Naive thymus-derived CD8-positive, alpha-beta T cell (primary cell): Measurements from ENCODE around the gene PRKAR1A. TPM values are rescaled to one million over a fixed set of nuclear protein-coding genes. Genes with fewer than 3 reads are reported as not detected.

ENCODE experiments used
- ATAC-seq, 2 donors: fragments of 150-1000 bp; cut with Tn5 transposase in 1 of 2; sonication (Bioruptor Pico), chemical (Tn5 transposase) in 1 of 2; 1 replicate in 1 of 2; 2 replicates in 1 of 2; pipeline ENCODE4 v1.10.0; 2021; ENCODE audit warnings: mild to moderate bottlenecking in 2 of 2, moderate library complexity in 2 of 2
- POLR2A ChIA-PET: fragments of 350-600 bp; sonication (Branson Sonifier 250); formaldehyde crosslinking; loops from one replicate; lab custom pipeline; 2021; ENCODE audit warnings: antibody characterized with exemption; lab: Charles Lee
- DNase-seq, 10 donors: peaks; one replicate each; pipeline versions ENCODE4 v3.0.0 to v3.0.0-alpha.2; 2020 to 2022
- H3K27ac Mint-ChIP-seq, 10 donors: one replicate each; pipeline ENCODE4 v1.8.0; 2020 to 2022; ENCODE audit warnings: mild to moderate bottlenecking in 10 of 10, mixed read lengths in 10 of 10, moderate library complexity in 4 of 10, inconsistent platforms in 1 of 10
- H3K27me3 Mint-ChIP-seq, 5 donors: one replicate each; pipeline ENCODE4 v1.8.0; 2021 to 2022; ENCODE audit warnings: mixed read lengths in 5 of 5
- H3K36me3 Mint-ChIP-seq, 3 donors: one replicate each; pipeline ENCODE4 v1.8.0; 2020 to 2022; ENCODE audit warnings: mixed read lengths in 3 of 3, mild to moderate bottlenecking in 2 of 3, inconsistent platforms in 1 of 3
- H3K4me1 Mint-ChIP-seq, 4 donors: one replicate each; pipeline ENCODE4 v1.8.0; 2021 to 2022; ENCODE audit warnings: mixed read lengths in 4 of 4
- H3K4me3 Mint-ChIP-seq, 10 donors: one replicate each; pipeline ENCODE4 v1.8.0; 2020 to 2022; ENCODE audit warnings: mild to moderate bottlenecking in 10 of 10, mixed read lengths in 10 of 10, moderate library complexity in 6 of 10, inconsistent platforms in 1 of 10
- H3K9me3 Mint-ChIP-seq, 9 donors: one replicate each; pipeline ENCODE4 v1.8.0; 2020 to 2022; ENCODE audit warnings: mixed read lengths in 9 of 9, mild to moderate bottlenecking in 3 of 9, inconsistent platforms in 1 of 9, moderate library complexity in 1 of 9
- polyA plus RNA-seq, 3 donors: library from polyadenylated mRNA; unstranded; fragments of 300-500 nt; fragmentation: Illumina TruSeq; gene quantifications; one replicate each; pipeline ENCODE4 v1.2.3, GENCODE V29; 2021
- total RNA-seq, 8 experiments: library from RNA in 2 of 8; stranded (reverse) in 2 of 8; gene quantifications; one replicate each; pipeline ENCODE4 v1.2.3 and lab custom pipeline; 2021 to 2026

Gene PRKAR1A
- total and polyA plus RNA-seq, 5 experiments from 2014 or later: 145 to 203 (median 157) TPM

DNA sequence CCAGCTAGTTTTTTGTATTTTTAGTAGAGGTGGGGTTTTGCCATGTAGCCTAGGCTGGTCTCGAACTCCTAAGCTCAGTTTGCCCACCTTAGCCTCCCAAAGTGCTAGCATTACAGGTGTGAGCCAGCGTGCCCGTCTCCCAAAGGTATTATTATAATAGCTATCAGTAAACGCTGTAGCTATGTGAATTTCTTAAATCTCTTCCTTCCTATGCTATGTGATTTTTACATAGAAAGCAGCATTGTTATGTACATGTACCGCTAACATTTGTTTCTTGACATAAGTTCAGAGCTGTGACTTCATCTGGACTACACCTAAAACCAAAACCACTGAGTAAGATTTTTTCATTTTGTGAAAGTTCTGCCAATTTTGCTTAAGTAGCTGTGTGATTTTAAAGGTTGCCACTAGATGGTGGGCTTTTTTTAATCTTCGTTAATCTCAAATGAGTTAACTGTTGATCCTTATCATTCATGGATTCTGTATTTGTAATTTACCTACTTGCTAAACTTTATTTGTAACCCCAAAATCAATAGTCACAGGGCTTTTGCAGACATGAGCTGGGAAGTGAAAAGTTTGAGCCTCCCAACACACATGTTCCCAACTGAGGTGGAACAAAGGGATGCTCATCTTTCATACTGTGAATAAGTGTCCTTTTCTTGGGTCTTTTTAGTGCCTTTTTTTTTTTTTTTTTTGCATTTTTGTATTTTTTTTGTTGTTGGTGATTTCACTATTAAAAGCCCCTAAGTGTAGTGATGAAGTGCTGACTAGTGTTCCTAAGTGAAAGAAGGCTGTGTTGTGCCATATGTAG lies 21.9 kb downstream of the PRKAR1A start:
- Mint-ChIP-seq H3K4me3 (no peak overlapping the region), H3K9me3 (no peaks in the 10 kb centered on the region), H3K4me1 (peaks cover 0 to 3% (median 2%) of the 10 kb centered on the region in 4 donors), H3K36me3 (peaks cover 14 to 83% (median 20%) of the 10 kb centered on the region in 3 donors), H3K27ac (peak overlapping the region in 5 of 10 donors; percentile 22 to 60 (median 48)), H3K27me3 (no peaks in the 10 kb centered on the region)
- DNase-seq (no peak), ATAC-seq (no peak)
- POLR2A ChIA-PET: no interaction called here

DNA sequence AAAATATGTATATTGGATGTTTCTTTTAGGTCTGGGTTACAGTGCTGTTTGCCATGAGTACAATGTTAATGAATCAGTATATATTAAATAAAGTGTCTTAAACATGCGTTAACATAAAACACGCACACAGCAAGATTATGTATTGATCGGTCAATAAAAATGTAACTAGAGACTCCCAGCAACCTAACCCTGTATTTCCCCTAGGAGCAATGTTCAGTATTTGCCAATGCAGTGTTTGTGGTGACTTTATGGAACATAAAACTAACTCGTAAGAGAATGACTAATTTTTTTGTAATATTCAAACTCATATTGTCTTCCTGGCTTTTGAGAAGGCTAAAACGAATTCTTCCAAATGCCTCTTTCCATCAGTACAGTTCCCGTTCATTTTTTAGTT lies 22.5 kb downstream of the PRKAR1A start:
- no peak for DNase-seq
- Mint-ChIP-seq H3K4me1 (peaks cover 0 to 7% (median 5%) of the 10 kb centered on the region in 4 donors), H3K9me3 (no peaks in the 10 kb centered on the region), H3K36me3 (peaks cover 13 to 77% (median 21%) of the 10 kb centered on the region in 3 donors), H3K27me3 (no peaks in the 10 kb centered on the region), H3K4me3 (no peak overlapping the region), H3K27ac (peak overlapping the region in 3 of 10 donors; percentile 25 to 73 (median 40))
- ATAC-seq: no peak
- POLR2A ChIA-PET: no interaction called here

GRCh38 chr17:68535922-68536321 lies 23.7 kb downstream of the PRKAR1A start:
- ATAC-seq (no peak), DNase-seq (no peak)
- Mint-ChIP-seq H3K4me3 (no peak overlapping the region), H3K27ac (peak overlapping the region in 3 of 10 donors; percentile 5 to 19 (median 8)), H3K36me3 (peaks cover 4 to 67% (median 9%) of the 10 kb centered on the region in 3 donors), H3K9me3 (no peaks in the 10 kb centered on the region), H3K4me1 (peaks cover 0 to 7% (median 5%) of the 10 kb centered on the region in 4 donors), H3K27me3 (no peaks in the 10 kb centered on the region)
- POLR2A ChIA-PET: no interaction called here

DNA sequence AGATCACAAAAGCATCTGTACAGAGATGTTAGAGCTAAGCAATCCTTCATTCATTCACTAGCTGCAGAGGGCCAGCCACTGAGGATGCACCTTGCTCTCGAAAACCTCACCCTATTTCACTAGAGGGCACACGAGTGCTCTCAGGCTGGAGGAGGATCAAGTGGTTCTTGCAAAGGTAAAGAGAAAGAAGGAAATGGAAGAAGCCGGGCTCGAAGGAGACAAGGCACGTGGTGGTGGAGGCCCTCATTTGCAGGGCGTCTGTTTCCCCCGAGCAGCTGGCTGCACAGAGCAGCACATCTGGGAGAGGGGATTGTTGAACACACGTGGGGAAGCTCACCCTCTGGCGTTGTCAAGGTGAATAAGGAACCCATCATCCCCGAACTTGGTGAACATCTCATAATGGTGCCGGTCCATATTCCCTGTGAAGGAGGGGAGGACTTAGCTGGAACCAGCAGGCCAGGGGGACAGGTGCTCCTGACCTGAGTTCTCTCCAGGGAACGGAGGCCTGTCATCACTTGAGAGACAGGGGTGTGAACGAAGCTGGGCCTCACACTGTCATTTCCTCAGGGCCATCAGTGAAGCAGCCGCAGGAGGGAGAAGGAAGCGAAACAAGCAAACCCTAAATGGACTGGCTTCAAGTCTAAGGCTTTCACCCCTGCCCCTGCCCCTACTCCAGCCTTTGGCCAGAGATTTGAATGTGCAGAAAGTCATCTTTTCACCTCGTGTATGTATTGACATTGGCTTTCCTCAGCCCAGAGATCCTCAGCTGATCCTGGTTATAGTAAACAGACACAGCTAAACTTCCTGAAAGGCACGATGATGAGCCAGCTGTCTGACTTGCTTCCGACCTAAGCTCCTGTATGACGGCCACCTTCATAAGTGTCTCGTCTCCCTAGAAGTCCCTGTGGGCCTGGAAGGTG lies 27.6 kb downstream of the PRKAR1A start:
- ATAC-seq: peak in 1 of 2 donors; percentile 24

DNA sequence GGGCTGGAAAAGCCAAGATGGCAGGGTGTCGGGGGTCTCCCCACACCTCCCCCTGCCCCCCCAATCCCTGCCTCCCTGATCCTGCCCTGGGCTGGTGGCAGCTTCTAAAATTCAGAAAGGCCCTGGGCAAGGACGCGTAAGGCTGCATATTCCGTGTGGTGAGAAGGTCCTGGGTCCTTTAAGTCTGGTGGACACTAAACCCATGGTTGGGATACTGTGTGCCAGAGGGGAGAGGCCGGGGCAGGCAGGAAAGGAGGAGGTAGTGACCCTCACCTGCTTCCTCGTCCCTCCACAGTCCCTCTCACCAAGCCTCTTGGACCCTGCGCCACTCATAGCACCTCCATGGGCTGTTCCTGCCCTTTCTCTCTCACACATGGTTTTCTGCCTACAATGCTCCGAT lies 28.8 kb downstream of the PRKAR1A start:
- no peaks in the 10 kb centered on the region for H3K9me3 Mint-ChIP-seq
- POLR2A ChIA-PET: no interaction called here
- H3K27me3 Mint-ChIP-seq: no peaks in the 10 kb centered on the region
- H3K27ac Mint-ChIP-seq: peak overlapping the region in 1 of 10 donors; percentile 84
- no peak for DNase-seq
- no peak overlapping the region for H3K4me3 Mint-ChIP-seq
- peaks cover 0 to 22% (median 4%) of the 10 kb centered on the region in 3 donors for H3K36me3 Mint-ChIP-seq
- no peak for ATAC-seq
- H3K4me1 Mint-ChIP-seq: peaks cover 0 to 6% (median 6%) of the 10 kb centered on the region in 4 donors

More for the DNA sequence above, 27.6 kb downstream of the PRKAR1A start:
- Mint-ChIP-seq H3K4me3 (no peak overlapping the region), H3K4me1 (peaks cover 0 to 6% (median 6%) of the 10 kb centered on the region in 4 donors), H3K9me3 (no peaks in the 10 kb centered on the region), H3K27me3 (no peaks in the 10 kb centered on the region), H3K36me3 (peaks cover 0 to 32% (median 2%) of the 10 kb centered on the region in 3 donors), H3K27ac (peak overlapping the region in 5 of 10 donors; percentile 4 to 81 (median 58))
- DNase-seq: no peak
- POLR2A ChIA-PET: no interaction called here

- no peak for ATAC-seq
- peaks cover 3 to 15% (median 4%) of the 10 kb centered on the region in 3 donors for H3K36me3 Mint-ChIP-seq
- peak overlapping the region in 2 of 10 donors; percentile 17 to 63 for H3K27ac Mint-ChIP-seq
These were observed 29.6 kb downstream of the PRKAR1A start for GRCh38 chr17:68541816-68542215.

DNA sequence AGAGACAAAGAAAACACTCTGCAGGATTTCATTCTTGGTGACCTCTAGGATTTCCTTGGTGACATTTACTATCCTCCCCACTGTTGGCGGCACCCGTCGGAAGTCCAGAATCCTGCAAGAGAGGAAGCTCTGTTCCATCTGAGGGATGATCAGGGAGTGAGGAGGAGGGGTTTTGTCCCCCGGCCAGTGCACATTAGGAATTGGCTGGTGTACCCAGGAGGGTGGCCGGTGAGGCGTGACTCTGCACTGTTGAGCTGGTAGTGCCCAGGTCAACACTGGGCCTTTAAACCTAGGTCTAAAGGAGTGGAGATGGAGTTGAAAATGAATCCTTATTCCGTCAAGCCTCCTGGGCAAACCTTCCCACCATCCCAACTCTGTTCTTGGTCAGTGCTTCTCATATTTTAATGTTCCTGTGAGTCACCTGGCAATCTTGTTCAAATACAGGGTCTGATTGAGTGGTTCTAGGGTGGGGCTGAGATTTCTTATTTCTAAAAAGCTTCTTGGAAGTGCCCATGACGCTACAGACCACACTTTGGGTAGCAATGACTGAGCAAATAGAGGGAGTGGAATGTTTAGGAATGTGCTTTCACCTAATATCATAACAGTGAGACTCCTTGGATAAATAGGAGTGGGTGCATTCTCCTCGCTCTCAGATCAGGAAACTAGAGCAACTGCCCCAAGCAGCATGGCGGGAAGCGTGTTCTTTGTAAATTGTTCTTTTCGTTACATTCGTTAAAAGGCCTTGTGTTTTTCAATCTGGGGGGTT lies 30.7 kb downstream of the PRKAR1A start:
- POLR2A ChIA-PET: no interaction called here
- ATAC-seq (no peak), DNase-seq (no peak)
- Mint-ChIP-seq H3K36me3 (peaks cover 3 to 10% (median 4%) of the 10 kb centered on the region in 3 donors), H3K4me1 (peaks cover 0 to 6% (median 5%) of the 10 kb centered on the region in 4 donors), H3K4me3 (no peak overlapping the region), H3K9me3 (peaks cover 0 to 4% (median 0%) of the 10 kb centered on the region in 9 donors), H3K27me3 (no peaks in the 10 kb centered on the region), H3K27ac (peak overlapping the region in 2 of 10 donors; percentile 17 to 71)

More at GRCh38 chr17:68541816-68542215, 29.6 kb downstream of the PRKAR1A start:
- POLR2A ChIA-PET: no interaction called here
- H3K4me1 Mint-ChIP-seq: peaks cover 0 to 6% (median 5%) of the 10 kb centered on the region in 4 donors
- no peaks in the 10 kb centered on the region for H3K27me3 Mint-ChIP-seq
- DNase-seq: no peak
- H3K9me3 Mint-ChIP-seq: peaks cover 0 to 4% (median 0%) of the 10 kb centered on the region in 9 donors
- no peak overlapping the region for H3K4me3 Mint-ChIP-seq

- Mint-ChIP-seq H3K9me3 (peaks cover 0 to 4% (median 0%) of the 10 kb centered on the region in 9 donors), H3K4me1 (peaks cover 0 to 5% (median 3%) of the 10 kb centered on the region in 4 donors), H3K27me3 (no peaks in the 10 kb centered on the region), H3K27ac (peak overlapping the region in 1 of 10 donors; percentile 47), H3K36me3 (peaks cover 2 to 4% (median 3%) of the 10 kb centered on the region in 3 donors), H3K4me3 (no peak overlapping the region)
- no peak for ATAC-seq
- DNase-seq: no peak
- POLR2A ChIA-PET: no interaction called here
These were observed 32.1 kb downstream of the PRKAR1A start for GRCh38 chr17:68544111-68544915.

GRCh38 chr17:68556551-68556950 lies 44.3 kb downstream of the PRKAR1A start:
- peaks cover 0 to 3% (median 0%) of the 10 kb centered on the region in 9 donors for H3K9me3 Mint-ChIP-seq
- POLR2A ChIA-PET: no interaction called here
- no peak for ATAC-seq
- no peak for DNase-seq
- H3K4me3 Mint-ChIP-seq: no peak overlapping the region
- H3K4me1 Mint-ChIP-seq: no peaks in the 10 kb centered on the region
- peaks cover 0 to 17% (median 5%) of the 10 kb centered on the region in 3 donors for H3K36me3 Mint-ChIP-seq
- no peaks in the 10 kb centered on the region for H3K27me3 Mint-ChIP-seq
- H3K27ac Mint-ChIP-seq: no peak overlapping the region

- POLR2A ChIA-PET: no interaction called here
- peaks cover 0 to 3% (median 0%) of the 10 kb centered on the region in 9 donors for H3K9me3 Mint-ChIP-seq
- H3K36me3 Mint-ChIP-seq: peaks cover 0 to 17% (median 5%) of the 10 kb centered on the region in 3 donors
- H3K4me1 Mint-ChIP-seq: no peaks in the 10 kb centered on the region
- DNase-seq: no peak
- no peak for ATAC-seq
- H3K27me3 Mint-ChIP-seq: no peaks in the 10 kb centered on the region
- no peak overlapping the region for H3K4me3 Mint-ChIP-seq
- H3K27ac Mint-ChIP-seq: no peak overlapping the region
These were observed 47.1 kb downstream of the PRKAR1A start for GRCh38 chr17:68559316-68559715.

DNA sequence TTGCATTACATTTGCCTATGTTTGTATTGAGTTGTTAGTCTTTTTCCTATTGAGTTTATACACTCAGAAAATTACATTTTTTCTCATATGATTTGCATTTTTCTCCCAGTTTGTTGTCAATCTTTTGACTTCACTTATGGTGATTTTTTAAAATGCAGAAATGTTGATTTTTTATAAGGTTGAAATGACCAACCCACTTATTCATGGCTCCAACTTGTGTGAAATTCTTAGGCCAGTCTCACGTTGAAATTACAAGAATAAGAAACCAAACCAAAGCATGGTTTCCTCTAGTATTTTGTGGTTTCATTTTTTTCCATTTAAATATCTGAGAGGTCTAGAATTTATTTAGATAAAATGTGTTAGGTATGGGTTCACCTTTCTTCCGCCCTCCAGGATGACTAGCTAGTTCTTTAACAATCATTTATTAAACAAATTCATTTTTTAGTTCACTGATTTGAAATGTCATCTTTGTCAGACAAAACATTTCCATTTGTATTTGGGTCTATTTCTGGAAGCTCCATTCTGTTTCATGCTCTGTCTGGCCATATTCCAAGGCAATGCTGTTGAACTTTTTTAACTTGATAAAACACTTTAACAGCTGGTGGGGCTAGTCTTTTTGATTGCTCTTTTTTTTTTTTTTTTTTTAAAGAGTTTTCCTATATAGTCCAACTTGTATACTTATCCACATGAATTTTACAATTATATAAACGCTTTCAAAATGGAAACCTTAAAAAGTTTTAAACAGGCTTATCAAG lies 48.9 kb downstream of the PRKAR1A start:
- ATAC-seq: no peak

More for the DNA sequence above, 48.9 kb downstream of the PRKAR1A start:
- H3K27me3 Mint-ChIP-seq: peaks cover 0 to 11% (median 4%) of the 10 kb centered on the region in 5 donors
- no peak overlapping the region for H3K4me3 Mint-ChIP-seq
- no peak for DNase-seq
- H3K9me3 Mint-ChIP-seq: peaks cover 0 to 1% (median 0%) of the 10 kb centered on the region in 9 donors
- no peak overlapping the region for H3K27ac Mint-ChIP-seq
- POLR2A ChIA-PET: no interaction called here
- peaks cover 0 to 8% (median under 1%) of the 10 kb centered on the region in 3 donors for H3K36me3 Mint-ChIP-seq
- peaks cover 0 to 2% (median 0%) of the 10 kb centered on the region in 4 donors for H3K4me1 Mint-ChIP-seq
